ENCODE results near the gene ADAM22. TPM values are rescaled to one million over a fixed set of nuclear protein-coding genes. Genes with fewer than 3 reads are reported as not detected.
"Not testable (repeated sequence)": the region's sequence is repeated elsewhere in the genome, so short reads cannot be mapped to it uniquely, and the experiment has no call there.

Gene ADAM22
- polyA plus RNA-seq, 3 donors = 12.1 to 14.0 (median 13.2) TPM

- no peak for DNase-seq
Observed at GRCh38 chr7:88156356-88156755, 222.3 kb downstream of the ADAM22 start.

- DNase-seq = not testable (repeated sequence)
Observed at GRCh38 chr7:88159741-88160140, 225.7 kb downstream of the ADAM22 start.

GRCh38 chr7:88165697-88166096, 231.6 kb downstream of the ADAM22 start:
- no peak for DNase-seq

GRCh38 chr7:88167223-88167622, 233.2 kb downstream of the ADAM22 start:
- no peak for DNase-seq

GRCh38 chr7:88167721-88168120, 233.7 kb downstream of the ADAM22 start:
- DNase-seq = no peak

GRCh38 chr7:88169717-88170320, 235.8 kb downstream of the ADAM22 start:
- DNase-seq = peak; percentile 12

- no peak for DNase-seq
Observed at GRCh38 chr7:88172842-88173241, 238.8 kb downstream of the ADAM22 start.

GRCh38 chr7:88176190-88176589, 242.1 kb downstream of the ADAM22 start:
- DNase-seq = no peak

GRCh38 chr7:88183051-88183450, 249.0 kb downstream of the ADAM22 start:
- DNase-seq = no peak

GRCh38 chr7:88184848-88185304, 250.8 kb downstream of the ADAM22 start:
- DNase-seq = no peak

- no peak for DNase-seq
Observed at GRCh38 chr7:88185650-88186049, 251.6 kb downstream of the ADAM22 start.

GRCh38 chr7:88191911-88192310, 257.9 kb downstream of the ADAM22 start:
- DNase-seq = no peak

- no peak for DNase-seq
Observed at GRCh38 chr7:88200261-88200660, 266.2 kb downstream of the ADAM22 start.

GRCh38 chr7:88200789-88201188, 266.7 kb downstream of the ADAM22 start:
- no peak for DNase-seq

- no peak for DNase-seq
Observed at GRCh38 chr7:88201305-88201704, 267.3 kb downstream of the ADAM22 start.

GRCh38 chr7:88202278-88202677, 268.2 kb downstream of the ADAM22 start:
- DNase-seq = no peak

GRCh38 chr7:88202799-88203198, 268.7 kb downstream of the ADAM22 start:
- no peak for DNase-seq

- DNase-seq = no peak
Observed at GRCh38 chr7:88203401-88203800, 269.4 kb downstream of the ADAM22 start.

- no peak for DNase-seq
Observed at GRCh38 chr7:88204525-88205110, 270.6 kb downstream of the ADAM22 start.

GRCh38 chr7:88205179-88205578, 271.1 kb downstream of the ADAM22 start:
- no peak for DNase-seq

GRCh38 chr7:88206254-88206653, 272.2 kb downstream of the ADAM22 start:
- no peak for DNase-seq

GRCh38 chr7:88208521-88208920, 274.5 kb downstream of the ADAM22 start:
- DNase-seq = no peak

GRCh38 chr7:88212918-88213317, 278.9 kb downstream of the ADAM22 start:
- DNase-seq = no peak

- no peak for DNase-seq
Observed at GRCh38 chr7:88214456-88214855, 280.4 kb downstream of the ADAM22 start.
